NCI-H2029 treated with DMSO at 0.1 percent for 48 hours (cell line): ENCODE results near the gene DLEU7.

Experiments
- DNase-seq: peaks from one replicate; lab custom pipeline; 2025; lab: John Stamatoyannopoulos, UW

DLEU7 gene

DNA sequence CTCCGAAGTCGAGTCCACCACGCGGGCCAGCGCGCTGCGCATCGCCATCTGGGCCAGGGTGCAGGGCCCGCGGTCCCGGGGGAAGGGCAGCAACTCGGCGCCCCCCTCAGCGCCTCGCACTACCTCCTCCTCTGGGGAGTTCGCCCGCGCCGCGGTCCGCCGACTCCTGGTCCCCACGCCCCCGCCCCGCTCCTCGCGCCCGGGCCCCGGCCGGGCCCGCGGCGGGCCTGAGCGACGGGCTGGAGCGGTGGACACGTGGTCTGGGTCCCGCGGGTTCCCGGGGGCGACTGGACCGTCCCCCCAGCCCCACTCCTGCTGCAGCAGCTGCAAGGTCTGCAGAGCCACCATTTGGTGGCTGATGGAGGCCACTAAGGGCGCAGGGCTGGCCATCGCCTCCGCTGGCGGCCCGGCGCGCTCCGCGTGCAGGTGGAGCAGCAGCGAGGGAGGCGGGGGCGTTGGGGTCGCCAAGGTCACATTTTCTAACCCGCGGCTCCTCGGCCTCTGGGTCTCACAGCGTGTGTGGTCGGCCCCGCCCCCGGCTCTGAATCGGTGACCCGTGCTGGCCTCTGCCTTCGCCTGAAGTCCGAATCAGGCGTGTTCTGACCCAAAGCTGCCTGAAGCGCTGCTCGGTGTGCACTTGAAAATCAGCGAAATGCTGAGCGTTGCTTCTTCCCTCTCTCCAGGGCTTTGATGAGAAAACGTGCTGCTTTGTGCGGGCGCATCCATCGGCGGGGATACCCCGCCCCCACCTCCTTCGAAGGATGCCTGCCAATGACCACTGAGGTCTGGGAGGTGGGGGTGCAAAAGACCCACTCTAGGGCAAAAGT is at the start of gene DLEU7:
TSS of gene DLEU7 (minus strand) at position 436 of the 827 bp plus-strand sequence. CDS start at position 390, 46 bp downstream.
- DNase-seq: no peak

- DNase-seq: no peak
Observed at GRCh38 chr13:50892210-50892944, 48.9 kb upstream of the DLEU7 start.

- DNase-seq: no peak
Observed at GRCh38 chr13:50891206-50891605, 47.7 kb upstream of the DLEU7 start.

DNA sequence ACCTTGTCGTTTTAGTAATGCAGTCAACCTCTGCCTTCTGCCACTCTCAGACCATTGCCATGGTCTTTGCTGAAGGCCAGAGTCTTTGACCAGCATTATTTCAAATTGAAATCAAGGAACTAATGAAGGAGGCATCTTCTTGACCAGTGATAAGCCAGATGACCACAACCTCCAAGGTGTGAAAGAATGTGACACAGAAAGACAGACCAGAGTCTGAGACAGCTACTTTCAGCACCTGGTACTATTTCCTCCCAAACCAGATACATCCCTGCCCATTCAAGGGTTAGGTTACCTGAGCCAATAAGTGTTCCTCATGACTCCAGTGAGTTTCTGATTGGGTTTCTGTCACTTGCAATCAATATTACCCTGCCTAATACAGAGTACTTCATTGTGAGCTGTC is 45.8 kb upstream of the DLEU7 start:
- DNase-seq: no peak

DNA sequence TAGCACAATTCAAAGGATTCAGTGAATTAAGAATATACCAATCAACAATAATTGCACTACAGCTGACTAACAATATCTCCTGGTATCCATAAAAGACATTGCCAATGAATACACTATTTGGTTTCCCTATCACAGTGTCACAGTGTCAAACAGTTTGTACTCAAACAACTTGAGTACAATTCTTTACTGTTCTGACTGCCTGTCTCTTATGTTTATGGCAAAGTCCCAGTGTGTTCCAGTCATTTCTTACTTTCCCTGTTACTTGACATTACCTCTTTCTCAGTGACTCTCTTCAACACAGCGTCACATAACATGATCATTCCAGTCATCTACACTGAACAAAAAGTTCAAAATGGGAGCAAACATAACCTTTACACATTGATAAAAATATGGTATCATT is 44.9 kb upstream of the DLEU7 start:
- DNase-seq: no peak

DNA sequence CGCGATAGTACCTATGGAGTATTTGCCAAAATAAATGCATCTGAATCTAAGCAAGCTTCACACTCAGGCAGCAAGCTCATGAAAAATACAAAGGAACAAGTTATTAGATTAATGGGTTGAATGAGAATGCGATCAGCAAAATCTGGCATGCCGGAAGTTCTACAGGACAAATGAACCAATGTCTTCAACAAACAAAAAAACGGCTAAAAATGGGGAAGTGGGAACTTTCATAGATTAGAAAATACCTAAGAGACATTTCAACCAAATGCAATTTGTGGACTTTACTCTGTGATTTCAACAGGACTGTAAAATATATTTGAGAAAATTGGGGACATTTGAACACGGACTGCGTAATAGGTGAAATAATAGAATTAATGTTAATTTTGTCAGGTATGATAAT is 43.7 kb upstream of the DLEU7 start:
- no peak for DNase-seq

GRCh38 chr13:50884265-50884664 is 40.8 kb upstream of the DLEU7 start:
- no peak for DNase-seq

DNA sequence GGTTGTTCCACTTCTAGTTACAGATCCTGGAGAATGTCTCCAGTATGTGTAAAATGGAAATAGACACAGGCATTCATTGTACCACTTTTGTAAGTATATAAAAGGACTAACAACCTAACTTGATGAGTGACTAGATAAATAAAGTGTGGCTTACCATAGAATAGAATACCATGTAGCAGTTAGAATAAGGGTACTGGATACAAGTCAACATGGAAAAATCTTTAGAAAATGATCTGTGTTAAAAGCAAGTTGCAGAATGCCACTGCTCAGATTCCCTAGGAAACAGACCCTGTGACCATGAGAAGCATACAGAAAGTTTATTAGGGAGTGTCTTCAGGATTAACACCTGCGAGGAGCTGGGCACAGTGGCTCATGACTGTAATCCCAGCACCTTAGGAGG is 40.2 kb upstream of the DLEU7 start:
- no peak for DNase-seq

DNA sequence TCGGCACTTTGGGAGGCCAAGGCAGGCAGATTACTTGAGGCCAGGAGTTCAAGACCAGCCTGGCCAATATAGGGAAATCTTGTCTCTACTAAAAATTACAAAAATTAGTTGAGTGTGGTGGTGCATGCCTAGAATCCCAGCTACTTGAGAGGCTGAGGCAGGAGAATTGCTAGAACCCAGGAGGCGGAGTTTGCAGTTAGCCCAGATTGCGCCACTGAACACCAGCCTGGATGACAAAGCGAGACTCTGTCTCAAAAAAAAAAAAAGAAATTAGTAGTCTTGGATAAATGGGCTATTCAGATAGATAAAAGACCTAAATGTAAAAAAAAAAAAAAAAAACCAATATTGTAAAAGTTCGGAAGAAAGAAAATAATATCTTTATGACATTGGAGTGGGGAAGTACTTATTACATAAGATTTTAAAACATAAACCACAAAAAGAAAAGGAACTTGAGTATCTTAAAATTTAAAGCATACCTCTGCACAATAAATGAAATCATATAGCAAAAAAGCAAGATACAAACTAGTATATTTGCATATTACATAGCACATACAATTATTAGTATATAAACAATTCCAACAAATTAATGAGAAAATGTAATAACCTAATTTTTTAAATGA is 39.4 kb upstream of the DLEU7 start:
- DNase-seq: no peak

- DNase-seq: no peak
Observed at GRCh38 chr13:50873991-50874390, 30.5 kb upstream of the DLEU7 start.

- DNase-seq: no peak
Observed at GRCh38 chr13:50873467-50873866, 30.0 kb upstream of the DLEU7 start.

DNA sequence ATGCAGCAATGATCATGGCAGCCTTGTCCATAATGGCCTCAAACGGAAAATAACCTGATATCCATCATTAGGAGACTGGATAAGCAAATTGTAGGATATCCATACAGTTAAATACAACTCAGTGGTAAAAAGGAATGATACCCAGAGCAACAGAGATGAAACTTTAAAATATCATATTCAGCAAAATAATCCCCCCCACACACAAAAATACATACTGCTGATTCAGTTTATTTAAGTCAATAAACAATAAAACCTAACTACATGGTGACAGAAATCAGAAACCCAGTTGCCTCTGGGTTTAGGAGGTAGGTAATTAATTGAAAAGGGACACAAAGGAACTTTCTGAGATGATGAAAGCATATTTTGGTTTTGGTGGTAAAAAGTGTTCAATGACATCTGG is 27.9 kb upstream of the DLEU7 start:
- DNase-seq: no peak

GRCh38 chr13:50867637-50867945 is 24.1 kb upstream of the DLEU7 start:
- no peak for DNase-seq

- DNase-seq: no peak
Observed at GRCh38 chr13:50866817-50867636, 23.5 kb upstream of the DLEU7 start.

DNA sequence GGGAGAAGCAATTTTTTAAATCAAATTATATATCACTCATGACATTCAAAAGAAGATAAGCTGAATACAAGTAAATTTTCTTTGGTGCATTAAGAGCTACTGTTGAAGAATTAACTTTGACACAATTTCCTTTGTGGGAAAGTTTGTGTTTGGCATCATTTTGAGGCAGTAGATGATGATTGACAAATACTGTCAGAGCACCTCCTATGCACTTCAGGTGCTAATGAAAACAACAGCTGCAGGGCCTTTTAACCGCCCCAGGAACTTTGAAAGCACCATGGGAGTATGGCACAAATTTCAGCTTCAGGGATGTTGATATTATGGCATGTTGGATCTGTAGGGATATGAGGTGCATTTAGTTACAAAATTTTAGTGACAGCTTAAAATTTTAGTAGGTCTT is 21.0 kb upstream of the DLEU7 start:
- no peak for DNase-seq

DNA sequence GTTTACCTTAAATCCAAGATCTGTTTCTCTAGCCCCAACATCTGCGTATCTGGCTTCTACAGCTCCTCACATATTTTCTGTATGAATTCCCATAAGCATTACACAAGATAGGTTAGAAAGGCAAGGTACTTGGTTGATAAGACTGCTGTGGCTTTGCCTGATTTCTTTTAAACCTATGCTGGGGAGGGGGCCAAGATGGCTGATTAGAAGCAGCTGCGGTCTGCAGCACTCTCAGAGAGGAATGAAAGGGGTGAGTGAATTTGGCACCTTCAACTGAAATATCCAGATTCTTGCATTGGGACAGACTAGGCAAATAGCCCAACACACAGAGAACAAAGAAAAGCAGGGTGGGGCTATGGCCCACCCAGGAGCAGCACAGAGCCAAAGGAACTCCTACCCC is 12.2 kb upstream of the DLEU7 start:
- DNase-seq: no peak

DNA sequence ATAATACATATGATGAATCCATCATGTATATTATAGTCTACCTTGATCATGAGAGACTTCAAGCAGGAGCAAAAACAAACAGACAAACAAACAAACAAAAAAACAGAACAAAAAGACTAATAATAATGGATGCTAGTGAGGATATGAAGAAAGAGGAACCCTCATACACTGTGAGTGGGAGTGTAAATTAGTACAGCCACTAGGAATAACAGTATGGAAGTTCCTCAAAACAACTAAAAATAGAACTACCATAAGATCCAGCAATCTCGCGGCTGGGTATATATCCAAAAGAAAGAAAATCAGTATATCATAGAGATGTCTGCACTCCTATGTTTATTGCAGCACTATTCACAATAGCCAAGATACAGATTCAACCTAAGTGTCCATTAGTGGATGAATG is 7.0 kb upstream of the DLEU7 start:
- DNase-seq: no peak

GRCh38 chr13:50847501-50847900 is 4.0 kb upstream of the DLEU7 start:
- DNase-seq: no peak

GRCh38 chr13:50846861-50847475 is 3.5 kb upstream of the DLEU7 start:
- DNase-seq: no peak

GRCh38 chr13:50845211-50845610 is 1.7 kb upstream of the DLEU7 start:
- no peak for DNase-seq

- no peak for DNase-seq
Observed at GRCh38 chr13:50844084-50844875, 788 bp upstream of the DLEU7 start.
